HG03469 (cell line): ENCODE measurements around the gene ZC3H4.

Source experiments
- ATAC-seq: cut with Tn5 transposase; IDR thresholded peaks from one replicate; pipeline ENCODE4 v1.9.1; 2021; ENCODE audit warnings: mild to moderate bottlenecking, moderate library complexity, moderate number of reproducible peaks; ENCODE audit not compliant: unreplicated experiment

Gene ZC3H4

GRCh38 chr19:47134545-47134944 is 21.0 kb upstream of the ZC3H4 start:
- no peak for ATAC-seq

GRCh38 chr19:47133021-47133471 is 19.5 kb upstream of the ZC3H4 start:
- ATAC-seq, result no peak

- ATAC-seq, result no peak
Observed at GRCh38 chr19:47132194-47132852, 18.7 kb upstream of the ZC3H4 start.

- peak; percentile 49 for ATAC-seq
Observed at GRCh38 chr19:47130589-47131227, 17.1 kb upstream of the ZC3H4 start, which contains the start of gene SAE1. SAE1 (plus strand) TSS chr19:47130835; CDS start chr19:47130931, 96 bp downstream.

GRCh38 chr19:47130120-47130588 is 16.6 kb upstream of the ZC3H4 start:
- ATAC-seq, result no peak

- ATAC-seq, result no peak
Observed at GRCh38 chr19:47129579-47129978, 16.0 kb upstream of the ZC3H4 start.

- ATAC-seq, result no peak
Observed at GRCh38 chr19:47125669-47125938, 12.0 kb upstream of the ZC3H4 start.

- ATAC-seq, result no peak
Observed at GRCh38 chr19:47124937-47125668, 11.5 kb upstream of the ZC3H4 start.

- ATAC-seq, result no peak
Observed at GRCh38 chr19:47123406-47123805, 9.8 kb upstream of the ZC3H4 start.

- no peak for ATAC-seq
Observed at GRCh38 chr19:47122359-47123335, 9.1 kb upstream of the ZC3H4 start.

GRCh38 chr19:47120470-47121067 is 7.0 kb upstream of the ZC3H4 start:
- ATAC-seq, result no peak

- ATAC-seq, result no peak
Observed at GRCh38 chr19:47113850-47114651, 475 bp upstream of the ZC3H4 start.

GRCh38 chr19:47112166-47112996 is 1.2 kb downstream of the ZC3H4 start:
- ATAC-seq, result no peak

GRCh38 chr19:47111682-47112165 is 1.9 kb downstream of the ZC3H4 start:
- no peak for ATAC-seq

- ATAC-seq, result no peak
Observed at GRCh38 chr19:47111006-47111621, 2.5 kb downstream of the ZC3H4 start.

GRCh38 chr19:47110521-47111005 is 3.0 kb downstream of the ZC3H4 start:
- no peak for ATAC-seq

- no peak for ATAC-seq
Observed at GRCh38 chr19:47109541-47110375, 3.8 kb downstream of the ZC3H4 start.
